Measurements from ENCODE around the gene RPL37A. TPM values are rescaled to one million over a fixed set of nuclear protein-coding genes. Genes with fewer than 3 reads are reported as not detected.

Gene RPL37A
- total and polyA plus RNA-seq, 10 donors = 688 to 9,110 (median 2,096) TPM

DNA sequence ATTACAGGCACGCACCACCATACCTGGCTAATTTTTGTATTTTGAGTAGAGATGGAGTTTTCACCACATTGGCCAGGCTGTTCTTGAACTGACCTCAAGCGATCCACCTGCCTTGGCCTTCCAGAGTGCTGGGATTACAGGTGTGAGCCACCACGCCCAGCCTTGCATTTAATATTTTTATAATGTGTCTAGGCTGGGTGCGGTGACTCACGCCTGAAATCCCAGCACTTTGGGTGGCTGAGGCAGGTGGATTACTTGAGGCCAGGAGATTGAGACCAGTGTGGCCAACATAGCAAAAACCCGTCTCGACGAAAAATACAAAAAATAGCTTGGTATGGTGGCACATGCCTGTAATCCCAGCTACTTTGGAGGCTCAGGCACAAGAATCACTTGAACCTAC, 3.2 kb downstream of the RPL37A start:
- peaks cover 6 to 77% (median 58%) of the 10 kb centered on the region in 6 donors for H3K36me3 ChIP-seq
- no peaks in the 10 kb centered on the region for H3K9me3 ChIP-seq
- WGBS, 5 donors = 84 to 96% (median 91%) methylated on average over 8 of the region's 8 CpGs
- H3K27ac ChIP-seq = no peak overlapping the region
- no peak for DNase-seq
- H3K27me3 ChIP-seq (replicated peaks in 1 of 7) = no peaks in the 10 kb centered on the region
- no peak overlapping the region for H3K4me3 ChIP-seq
- peaks cover 19 to 64% (median 50%) of the 10 kb centered on the region in 6 donors for H3K4me1 ChIP-seq
- intact Hi-C loops (cut with DNase I; ENCODE audit: low total_unique reads) = no loop called here
- no peak for TF ChIP-seq POLR2AphosphoS5 (IDR thresholded peaks at IDR 0.05)
- TF ChIP-seq POLR2A (IDR thresholded peaks at IDR 0.05) = no peak
- TF ChIP-seq, protein P1, sequence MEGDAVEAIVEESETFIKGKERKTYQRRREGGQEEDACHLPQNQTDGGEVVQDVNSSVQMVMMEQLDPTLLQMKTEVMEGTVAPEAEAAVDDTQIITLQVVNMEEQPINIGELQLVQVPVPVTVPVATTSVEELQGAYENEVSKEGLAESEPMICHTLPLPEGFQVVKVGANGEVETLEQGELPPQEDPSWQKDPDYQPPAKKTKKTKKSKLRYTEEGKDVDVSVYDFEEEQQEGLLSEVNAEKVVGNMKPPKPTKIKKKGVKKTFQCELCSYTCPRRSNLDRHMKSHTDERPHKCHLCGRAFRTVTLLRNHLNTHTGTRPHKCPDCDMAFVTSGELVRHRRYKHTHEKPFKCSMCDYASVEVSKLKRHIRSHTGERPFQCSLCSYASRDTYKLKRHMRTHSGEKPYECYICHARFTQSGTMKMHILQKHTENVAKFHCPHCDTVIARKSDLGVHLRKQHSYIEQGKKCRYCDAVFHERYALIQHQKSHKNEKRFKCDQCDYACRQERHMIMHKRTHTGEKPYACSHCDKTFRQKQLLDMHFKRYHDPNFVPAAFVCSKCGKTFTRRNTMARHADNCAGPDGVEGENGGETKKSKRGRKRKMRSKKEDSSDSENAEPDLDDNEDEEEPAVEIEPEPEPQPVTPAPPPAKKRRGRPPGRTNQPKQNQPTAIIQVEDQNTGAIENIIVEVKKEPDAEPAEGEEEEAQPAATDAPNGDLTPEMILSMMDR (IDR thresholded peaks at IDR 0.05 in 8 of 11, conservative IDR thresholded peaks at IDR 0.05 in 3 of 11) = no peak

DNA sequence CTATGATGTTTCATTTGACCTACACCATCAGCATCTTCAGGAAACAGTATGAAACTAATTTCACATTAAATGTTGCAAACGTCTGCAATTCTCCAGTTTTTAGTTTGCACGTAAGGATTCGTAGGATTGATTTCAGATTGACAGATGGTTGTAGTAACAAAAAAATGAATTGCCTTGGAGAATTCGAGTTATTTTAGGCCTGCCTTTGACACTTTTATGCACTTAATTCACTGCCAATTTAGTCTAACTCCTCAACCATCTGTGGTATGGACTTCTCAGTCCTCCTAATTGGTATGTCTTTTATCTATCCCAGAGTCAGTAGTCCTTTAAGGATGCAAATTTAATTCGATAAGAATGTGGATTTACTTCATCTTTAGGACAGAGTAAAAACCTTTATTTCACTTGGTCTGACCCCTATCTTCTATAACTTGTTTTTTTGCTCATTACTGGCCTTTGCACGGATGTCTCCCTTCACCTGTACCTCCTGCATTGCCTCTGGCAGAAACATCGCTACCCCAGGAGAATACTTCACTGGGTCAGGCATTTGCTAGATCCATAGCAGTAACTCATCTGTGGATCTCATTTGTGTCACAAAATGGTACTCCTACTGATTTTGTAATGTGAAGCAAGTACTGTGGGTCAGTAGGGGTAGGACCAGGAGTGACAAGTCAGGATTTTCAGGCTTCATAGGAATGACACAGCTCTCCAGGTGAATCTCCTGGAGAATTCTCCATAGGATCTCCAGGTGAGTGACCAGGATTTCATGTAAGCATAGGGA, 3.9 kb downstream of the RPL37A start:
- intact Hi-C loops (cut with DNase I; ENCODE audit: low total_unique reads) = no loop called here
- Histone ChIP-seq H3K9me3 (no peaks in the 10 kb centered on the region), H3K27ac (peak overlapping the region in 1 of 8 donors; percentile 9), H3K4me3 (no peak overlapping the region), H3K27me3 (replicated peaks in 1 of 7) (no peaks in the 10 kb centered on the region), H3K4me1 (peaks cover 19 to 57% (median 45%) of the 10 kb centered on the region in 6 donors), H3K36me3 (peaks cover 6 to 81% (median 58%) of the 10 kb centered on the region in 6 donors)
- no peak for TF ChIP-seq POLR2AphosphoS5 (IDR thresholded peaks at IDR 0.05)
- no peak for TF ChIP-seq POLR2A (IDR thresholded peaks at IDR 0.05)
- TF ChIP-seq, protein P1 (IDR thresholded peaks at IDR 0.05 in 8 of 11, conservative IDR thresholded peaks at IDR 0.05 in 3 of 11) = no peak
- WGBS, 5 donors = 82 to 89% (median 82%) methylated on average over 7 of the region's 7 CpGs
- DNase-seq = no peak

DNA sequence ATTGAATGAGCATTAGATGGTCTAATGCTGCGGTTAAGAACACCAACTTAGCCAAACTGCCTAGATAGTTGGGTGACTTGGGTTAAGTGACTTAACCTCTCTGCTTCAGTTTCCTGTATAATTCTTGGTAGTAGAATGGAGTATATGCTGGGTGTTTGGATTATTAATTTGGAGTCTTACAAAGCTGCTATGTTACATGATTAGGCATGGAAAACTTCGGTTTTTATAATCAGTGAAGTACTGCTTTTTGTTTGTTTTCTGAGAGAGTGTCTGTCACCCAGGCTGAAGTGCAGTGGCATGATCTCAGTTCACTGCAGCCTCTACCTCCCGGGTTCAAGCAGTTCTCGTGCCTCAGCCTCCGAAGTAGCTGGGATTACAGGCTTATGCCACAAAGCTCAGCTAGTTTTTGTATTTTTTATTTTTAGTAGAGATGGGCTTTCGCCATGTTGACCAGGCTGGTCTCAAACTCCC, 4.5 kb downstream of the RPL37A start:
- TF ChIP-seq, protein P1 (IDR thresholded peaks at IDR 0.05 in 8 of 11, conservative IDR thresholded peaks at IDR 0.05 in 3 of 11) = no peak
- TF ChIP-seq POLR2AphosphoS5 (IDR thresholded peaks at IDR 0.05) (no peak), POLR2A (IDR thresholded peaks at IDR 0.05) (no peak)
- no peak overlapping the region for H3K4me3 ChIP-seq
- 89 to 96% (median 94%) methylated on average over 6 of the region's 6 CpGs for WGBS, 5 donors
- peak overlapping the region in 1 of 8 donors; percentile 9 for H3K27ac ChIP-seq
- H3K27me3 ChIP-seq (replicated peaks in 1 of 7) = no peaks in the 10 kb centered on the region
- DNase-seq = no peak
- peaks cover 6 to 82% (median 58%) of the 10 kb centered on the region in 6 donors for H3K36me3 ChIP-seq
- intact Hi-C loops (cut with DNase I; ENCODE audit: low total_unique reads) = no loop called here
- H3K4me1 ChIP-seq = peaks cover 19 to 51% (median 39%) of the 10 kb centered on the region in 6 donors
- no peaks in the 10 kb centered on the region for H3K9me3 ChIP-seq

DNA sequence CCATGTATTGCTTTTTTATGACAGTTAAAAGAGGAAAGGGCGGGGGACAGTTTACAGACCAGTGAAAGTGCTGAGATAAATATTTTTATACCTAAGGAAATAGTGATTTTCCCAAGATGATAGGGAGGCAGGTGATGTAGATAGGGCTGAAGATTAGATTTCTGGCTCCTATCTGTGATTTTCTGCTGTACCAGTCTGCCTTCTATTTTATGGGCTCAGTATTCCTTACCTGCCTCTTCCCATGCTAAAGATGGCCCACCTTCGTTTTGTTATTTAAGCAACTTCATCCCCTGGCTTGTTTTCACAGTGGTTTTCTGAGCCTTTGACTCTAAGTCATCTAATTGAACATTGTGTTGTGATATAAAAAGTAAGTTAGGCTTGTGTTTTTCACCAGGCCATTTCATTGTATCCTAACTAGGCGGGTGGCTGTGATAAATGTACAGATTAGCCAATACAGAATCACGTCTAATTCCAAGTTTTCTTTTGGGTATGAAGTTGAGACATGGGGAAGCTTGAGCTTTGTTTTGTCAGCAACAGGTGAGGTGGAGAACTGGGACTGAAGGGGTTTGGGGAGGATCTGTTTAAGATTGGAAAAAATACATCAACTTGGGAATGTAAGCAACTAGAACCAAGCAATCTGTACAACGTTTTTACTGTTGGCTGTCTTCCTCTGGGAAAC, 5.2 kb downstream of the RPL37A start:
- Histone ChIP-seq H3K36me3 (peaks cover 6 to 82% (median 58%) of the 10 kb centered on the region in 6 donors), H3K4me3 (no peak overlapping the region), H3K9me3 (no peaks in the 10 kb centered on the region), H3K27me3 (replicated peaks in 1 of 7) (no peaks in the 10 kb centered on the region), H3K27ac (peak overlapping the region in 1 of 8 donors; percentile 0), H3K4me1 (peaks cover 19 to 49% (median 38%) of the 10 kb centered on the region in 6 donors)
- 64 to 78% (median 66%) methylated on average over 5 of the region's 5 CpGs for WGBS, 5 donors
- TF ChIP-seq, protein P1 (IDR thresholded peaks at IDR 0.05 in 8 of 11, conservative IDR thresholded peaks at IDR 0.05 in 3 of 11) = no peak
- TF ChIP-seq POLR2A (IDR thresholded peaks at IDR 0.05) (no peak), POLR2AphosphoS5 (IDR thresholded peaks at IDR 0.05) (no peak)
- intact Hi-C loops (cut with DNase I; ENCODE audit: low total_unique reads) = no loop called here
- DNase-seq = no peak

All from spleen (tissue), 11 donors.